Osteocyte (in vitro differentiated cells): Measurements from ENCODE around the gene ABI1. TPM values are rescaled to one million over a fixed set of nuclear protein-coding genes. Genes with fewer than 3 reads are reported as not detected.

Source experiments
- DNase-seq: peaks from one replicate; pipeline ENCODE4 v3.0.0; 2021; ENCODE audit warnings: mixed read lengths; ENCODE audit not compliant: unreplicated experiment; ENCODE audit errors: extremely low spot score
- H3K27ac Mint-ChIP-seq: one replicate; pipeline ENCODE4 v1.8.0; 2021; ENCODE audit warnings: mild to moderate bottlenecking, mixed read lengths; ENCODE audit not compliant: unreplicated experiment
- H3K27me3 Mint-ChIP-seq: one replicate; pipeline ENCODE4 v1.8.0; 2021; ENCODE audit warnings: mixed read lengths; ENCODE audit not compliant: unreplicated experiment
- H3K36me3 Mint-ChIP-seq: one replicate; pipeline ENCODE4 v1.8.0; 2021; ENCODE audit warnings: mixed read lengths; ENCODE audit not compliant: unreplicated experiment
- H3K4me1 Mint-ChIP-seq: one replicate; pipeline ENCODE4 v1.8.0; 2021; ENCODE audit warnings: mixed read lengths; ENCODE audit not compliant: unreplicated experiment
- H3K4me3 Mint-ChIP-seq: one replicate; pipeline ENCODE4 v1.8.0; 2021; ENCODE audit warnings: mild to moderate bottlenecking, moderate library complexity, mixed read lengths; ENCODE audit not compliant: unreplicated experiment
- H3K9me3 Mint-ChIP-seq: one replicate; pipeline ENCODE4 v1.8.0; 2021; ENCODE audit warnings: mixed read lengths; ENCODE audit not compliant: unreplicated experiment
- total RNA-seq: library from RNA; stranded (reverse); gene quantifications from 2 replicates; pipeline ENCODE4 v1.2.1, GENCODE V29; 2021
- TF ChIP-seq, protein P1 (sequence below): fragments of 200-600 bp; sonication (generic); IDR thresholded peaks from 2 replicates; pipeline ENCODE4 v1.5.0; 2021; ENCODE audit warnings: antibody characterized with exemption, mild to moderate bottlenecking, moderate library complexity

Gene ABI1
- total RNA-seq, 1 donor from 2014 or later = 62.2 TPM

GRCh38 chr10:26829810-26830515, 30.8 kb downstream of the ABI1 start:
- Mint-ChIP-seq H3K4me3 (no peak overlapping the region), H3K36me3 (peaks cover 4% of the 10 kb centered on the region), H3K4me1 (peaks cover 18% of the 10 kb centered on the region), H3K9me3 (no peaks in the 10 kb centered on the region), H3K27me3 (no peaks in the 10 kb centered on the region), H3K27ac (no peak overlapping the region)
- DNase-seq = no peak
- TF ChIP-seq, protein P1, sequence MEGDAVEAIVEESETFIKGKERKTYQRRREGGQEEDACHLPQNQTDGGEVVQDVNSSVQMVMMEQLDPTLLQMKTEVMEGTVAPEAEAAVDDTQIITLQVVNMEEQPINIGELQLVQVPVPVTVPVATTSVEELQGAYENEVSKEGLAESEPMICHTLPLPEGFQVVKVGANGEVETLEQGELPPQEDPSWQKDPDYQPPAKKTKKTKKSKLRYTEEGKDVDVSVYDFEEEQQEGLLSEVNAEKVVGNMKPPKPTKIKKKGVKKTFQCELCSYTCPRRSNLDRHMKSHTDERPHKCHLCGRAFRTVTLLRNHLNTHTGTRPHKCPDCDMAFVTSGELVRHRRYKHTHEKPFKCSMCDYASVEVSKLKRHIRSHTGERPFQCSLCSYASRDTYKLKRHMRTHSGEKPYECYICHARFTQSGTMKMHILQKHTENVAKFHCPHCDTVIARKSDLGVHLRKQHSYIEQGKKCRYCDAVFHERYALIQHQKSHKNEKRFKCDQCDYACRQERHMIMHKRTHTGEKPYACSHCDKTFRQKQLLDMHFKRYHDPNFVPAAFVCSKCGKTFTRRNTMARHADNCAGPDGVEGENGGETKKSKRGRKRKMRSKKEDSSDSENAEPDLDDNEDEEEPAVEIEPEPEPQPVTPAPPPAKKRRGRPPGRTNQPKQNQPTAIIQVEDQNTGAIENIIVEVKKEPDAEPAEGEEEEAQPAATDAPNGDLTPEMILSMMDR = no peak

DNA sequence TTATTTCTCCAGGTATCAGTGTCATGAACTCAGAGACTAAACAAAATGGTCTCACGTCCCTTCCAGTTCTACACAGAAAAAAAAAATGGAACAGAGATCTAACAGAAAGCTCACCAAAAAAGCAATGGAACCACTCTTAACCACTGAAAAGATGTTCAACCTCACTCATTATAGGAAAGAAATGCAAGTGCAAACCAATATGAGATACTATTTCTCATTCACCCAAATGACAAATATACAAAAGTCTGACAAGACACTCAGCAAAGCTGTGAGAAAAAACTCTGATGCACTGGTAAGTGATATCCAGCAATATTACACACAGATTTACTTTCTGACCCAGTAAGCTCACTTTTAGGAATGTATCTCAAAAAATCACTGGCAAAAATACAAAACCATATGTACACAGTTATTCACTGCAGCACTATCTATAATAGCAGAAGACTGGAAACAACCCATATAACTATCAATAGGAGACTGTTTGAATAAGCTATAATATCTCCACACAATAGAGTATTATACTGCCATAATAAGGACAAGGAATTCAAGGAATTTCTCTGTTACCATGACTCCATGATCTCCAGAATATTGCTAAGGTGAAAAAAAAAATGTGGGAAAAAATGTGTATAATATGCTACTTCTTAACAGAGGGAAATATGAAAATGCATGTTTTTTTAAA, 36.6 kb downstream of the ABI1 start:
- Mint-ChIP-seq H3K36me3 (peaks cover 11% of the 10 kb centered on the region), H3K27me3 (no peaks in the 10 kb centered on the region), H3K9me3 (no peaks in the 10 kb centered on the region), H3K4me3 (no peak overlapping the region), H3K27ac (no peak overlapping the region), H3K4me1 (peaks cover 7% of the 10 kb centered on the region)
- TF ChIP-seq, protein P1 = no peak
- DNase-seq = no peak

DNA sequence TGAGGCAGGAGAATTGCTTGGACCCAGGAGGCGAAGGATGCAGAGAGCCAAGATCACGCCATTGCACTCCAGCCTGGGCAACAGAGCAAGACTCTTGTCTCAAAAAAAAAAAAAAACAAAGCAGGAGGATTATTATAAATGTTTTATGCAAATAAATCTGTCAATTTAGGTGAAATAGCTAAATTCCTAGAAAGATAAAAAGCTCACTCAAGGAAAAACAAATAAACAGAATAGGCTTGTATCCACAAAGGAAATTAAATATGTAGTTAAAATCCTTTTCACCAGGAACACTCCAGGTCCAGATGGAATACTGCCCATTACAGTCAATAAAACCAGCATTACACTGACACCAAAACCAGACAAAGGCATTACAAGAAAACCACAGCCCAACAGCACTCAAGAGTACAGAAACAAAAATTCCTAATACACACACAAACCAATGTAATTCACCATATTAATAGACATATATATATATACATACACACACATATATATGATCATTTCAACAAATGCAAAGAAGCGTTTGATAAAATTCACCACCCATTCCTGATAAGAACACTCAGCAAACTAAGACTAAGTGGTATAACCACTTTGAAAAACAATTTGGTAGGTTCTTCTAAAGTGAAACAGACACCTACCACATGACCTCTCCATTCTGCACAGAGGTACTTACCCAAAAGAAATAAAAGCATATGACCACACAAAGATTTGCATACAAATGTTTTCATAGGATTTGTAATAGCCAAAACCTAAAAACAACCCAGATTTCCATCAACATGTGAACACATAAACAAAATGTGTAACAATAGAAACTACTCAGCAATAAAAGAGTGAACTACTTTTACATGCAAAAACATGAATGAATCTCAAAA, 38.8 kb downstream of the ABI1 start:
- TF ChIP-seq, protein P1 = no peak
- Mint-ChIP-seq H3K4me3 (no peak overlapping the region), H3K36me3 (peaks cover 11% of the 10 kb centered on the region), H3K9me3 (no peaks in the 10 kb centered on the region), H3K27ac (no peak overlapping the region), H3K27me3 (no peaks in the 10 kb centered on the region), H3K4me1 (peaks cover 7% of the 10 kb centered on the region)
- DNase-seq = no peak

DNA sequence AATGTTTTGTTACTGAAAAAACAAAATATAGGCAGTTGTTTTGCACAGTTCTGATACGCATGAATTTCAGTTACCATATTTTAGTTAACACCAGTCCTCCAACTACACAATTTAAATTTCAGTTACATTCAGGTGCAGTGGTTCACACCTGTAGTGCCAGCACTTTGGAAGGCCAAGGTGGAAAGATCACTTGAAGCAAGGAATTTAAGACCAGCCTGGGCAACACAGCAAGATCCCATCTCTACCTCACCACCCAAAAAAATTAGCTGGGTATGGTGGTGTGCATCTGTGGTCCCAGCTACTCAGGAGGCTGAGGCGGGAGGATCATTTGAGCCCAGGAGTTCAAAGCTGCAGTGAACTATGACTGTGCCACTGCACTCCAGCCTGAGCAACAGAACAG, 45.3 kb downstream of the ABI1 start:
- H3K36me3 Mint-ChIP-seq = no peaks in the 10 kb centered on the region

More for the DNA sequence above, 45.3 kb downstream of the ABI1 start:
- Mint-ChIP-seq H3K27me3 (no peaks in the 10 kb centered on the region), H3K4me3 (no peak overlapping the region), H3K27ac (no peak overlapping the region), H3K4me1 (no peaks in the 10 kb centered on the region), H3K9me3 (no peaks in the 10 kb centered on the region)
- no peak for DNase-seq
- TF ChIP-seq, protein P1 = no peak
